NCI-H2081 treated with DMSO at 0.1 percent for 48 hours (cell line): ENCODE data around the gene BTF3.
"Not testable (repeated sequence)": the region's sequence is repeated elsewhere in the genome, so short reads cannot be mapped to it uniquely, and the experiment has no call there.

ENCODE experiments used
- DNase-seq: peaks from one replicate; lab custom pipeline; 2025; lab: John Stamatoyannopoulos, UW

BTF3 gene

DNA sequence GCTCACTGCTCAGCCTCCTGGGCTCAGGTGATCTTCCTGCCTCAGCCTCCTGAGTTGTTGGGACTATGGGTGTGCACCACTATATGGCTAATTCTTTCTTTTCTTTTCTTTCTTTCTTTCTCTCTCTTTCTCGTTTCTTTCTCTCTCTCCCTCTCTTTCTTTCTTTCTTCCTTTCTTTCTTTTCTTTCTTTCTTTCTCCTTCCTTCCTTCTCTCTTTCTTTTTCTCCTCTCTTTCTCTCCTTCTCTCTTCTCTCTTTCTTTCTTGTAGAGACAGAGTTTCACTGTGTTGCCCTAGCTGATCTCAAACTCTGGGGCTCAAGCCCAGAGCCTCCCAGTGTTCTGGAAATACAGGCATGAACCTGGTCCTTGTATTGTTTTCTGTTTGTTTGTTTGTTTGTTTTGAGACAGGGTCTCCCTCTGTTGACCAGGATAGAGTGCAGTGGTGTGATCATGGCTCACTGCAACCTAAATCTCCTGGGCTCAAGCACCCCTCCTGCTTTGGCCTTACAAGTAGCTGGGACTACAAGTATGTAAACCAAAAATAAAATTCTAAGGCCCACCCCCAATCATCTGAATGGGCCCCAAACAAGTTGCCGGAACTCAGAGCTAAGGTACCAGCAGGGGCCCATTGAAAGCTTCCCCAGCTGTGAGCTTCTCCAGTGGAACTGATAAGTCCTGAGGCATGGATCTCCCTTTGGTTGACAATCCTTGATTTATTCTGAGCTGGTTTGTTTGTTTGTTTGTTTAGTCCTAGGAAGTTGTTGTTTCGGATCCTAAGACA, 11.9 kb upstream of the BTF3 start:
- no peak for DNase-seq

- not testable (repeated sequence) for DNase-seq
These were observed 11.0 kb upstream of the BTF3 start for GRCh38 chr5:73487257-73487656.

DNA sequence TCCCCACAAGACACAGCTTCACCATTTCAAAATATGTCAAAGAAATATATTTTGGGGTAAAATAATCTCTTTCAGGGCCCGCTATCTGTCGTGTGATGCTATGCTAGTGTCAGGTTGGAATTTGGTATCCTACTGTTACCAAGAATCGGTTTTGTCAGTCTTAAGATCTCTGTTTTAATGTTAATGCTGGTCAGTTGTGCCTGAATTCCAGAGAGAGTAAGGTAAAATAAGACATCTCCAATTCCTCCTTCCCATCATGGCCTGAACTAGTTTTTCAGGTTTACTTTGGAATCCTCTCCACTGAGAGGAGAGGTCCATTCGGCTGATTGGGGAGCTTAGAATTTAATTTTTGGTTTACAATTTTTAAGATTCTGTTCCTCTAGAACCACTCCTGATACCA, 10.4 kb upstream of the BTF3 start:
- DNase-seq, result no peak

GRCh38 chr5:73488806-73489205, 9.4 kb upstream of the BTF3 start:
- DNase-seq, result no peak

DNA sequence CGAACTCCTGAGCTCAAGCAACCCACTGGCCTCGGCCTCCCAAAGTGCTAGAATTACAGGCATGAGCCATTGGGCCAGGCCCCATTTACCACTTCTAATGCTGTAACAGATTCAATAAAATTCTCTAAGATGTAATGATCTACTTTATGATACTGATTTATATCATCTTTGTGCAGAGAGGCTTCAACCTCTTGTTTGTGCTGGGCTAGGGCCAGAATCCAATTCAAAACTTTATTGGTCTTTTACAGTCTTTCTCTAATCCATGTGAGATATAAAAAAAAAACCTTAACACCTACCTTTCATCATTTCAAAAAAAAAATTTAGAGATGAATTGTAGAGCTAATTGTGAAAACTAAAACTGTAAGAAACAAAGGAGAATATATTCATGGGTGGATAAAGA, 8.2 kb upstream of the BTF3 start:
- DNase-seq, result no peak

DNA sequence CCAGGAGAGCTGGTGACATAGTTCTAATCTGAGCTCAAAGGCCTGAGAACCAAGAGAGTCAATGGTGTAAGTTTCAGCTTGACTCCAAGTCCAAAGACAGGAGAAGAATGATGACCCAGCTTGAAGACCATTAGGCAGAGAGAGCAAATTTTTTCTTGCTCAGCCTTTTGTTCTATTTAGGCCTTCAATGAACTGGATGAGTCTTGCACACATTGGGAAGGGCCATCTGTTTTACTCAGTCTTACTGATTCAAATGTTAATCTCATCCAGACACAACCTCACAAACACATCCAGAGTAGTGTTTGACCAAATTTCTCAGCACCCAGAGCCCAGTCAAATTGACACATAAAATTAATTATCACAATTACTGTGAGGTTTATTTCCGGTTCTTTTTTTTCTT, 7.1 kb upstream of the BTF3 start:
- no peak for DNase-seq

DNA sequence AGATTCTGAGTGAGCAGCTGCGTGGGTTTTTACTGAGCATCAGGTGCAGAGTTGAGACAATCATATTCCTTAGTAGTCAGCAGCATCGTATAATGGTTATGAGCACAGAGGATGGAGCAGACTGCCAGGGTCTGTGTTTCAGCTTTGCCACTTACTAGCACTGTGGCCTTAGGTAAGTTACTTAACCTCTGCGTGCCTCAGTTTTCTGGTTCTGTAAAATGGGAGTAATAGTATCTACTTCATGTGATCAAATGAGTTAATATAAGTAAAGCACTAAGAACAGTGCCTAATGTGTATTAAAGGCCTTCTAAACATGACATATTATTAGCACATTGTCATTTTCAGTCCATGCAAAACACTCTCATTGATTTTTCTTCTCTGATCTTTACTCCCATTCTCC, 4.8 kb upstream of the BTF3 start:
- no peak for DNase-seq

DNA sequence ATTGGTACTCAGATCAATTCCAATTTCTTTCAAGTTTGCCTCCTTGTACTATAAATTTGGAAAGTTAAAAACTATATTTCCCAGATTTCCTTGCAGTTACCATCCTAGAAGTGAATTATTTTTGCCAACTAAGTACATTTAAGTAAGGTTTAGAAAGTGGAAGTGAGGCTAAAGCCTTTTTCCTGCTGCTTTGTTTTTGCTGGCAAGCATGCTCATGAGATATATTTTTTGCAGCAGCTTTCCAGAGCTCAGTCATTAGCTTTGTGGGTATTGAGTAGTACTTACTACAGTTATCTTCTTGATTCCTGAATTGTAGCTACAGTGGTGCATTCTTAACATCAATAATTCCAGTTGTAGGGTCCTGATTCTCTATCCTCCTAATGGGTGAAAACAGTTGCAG, 3.5 kb upstream of the BTF3 start:
- no peak for DNase-seq

DNA sequence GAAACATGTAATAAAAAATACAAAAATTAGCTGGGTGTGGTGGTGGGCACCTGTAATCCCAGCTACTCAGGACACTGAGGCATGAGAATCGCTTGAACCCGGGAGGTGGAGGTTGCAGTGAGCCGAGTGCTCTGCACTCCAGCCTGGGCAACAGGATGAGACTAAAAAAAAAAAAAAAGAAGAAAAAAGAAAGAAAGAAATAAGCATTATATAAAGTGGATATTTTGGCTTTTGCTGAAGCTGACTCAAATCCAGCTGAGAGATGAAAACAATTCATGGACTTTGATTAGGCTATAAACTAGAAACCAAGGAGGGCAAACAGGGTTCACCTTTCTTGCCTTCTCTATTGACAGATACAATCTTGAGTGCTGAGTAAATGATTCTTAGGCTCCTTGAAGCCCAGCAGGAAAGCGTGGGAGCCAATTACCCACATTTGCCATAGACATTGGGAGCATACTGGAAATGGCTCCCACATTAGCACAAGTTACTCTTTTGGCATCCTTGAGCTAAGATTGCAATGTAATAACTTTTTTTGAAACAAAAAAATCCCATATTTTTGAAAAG, 2.4 kb upstream of the BTF3 start:
- no peak for DNase-seq

- peak; percentile 48 for DNase-seq
These were observed 1.2 kb upstream of the BTF3 start for GRCh38 chr5:73496984-73497457.

DNA sequence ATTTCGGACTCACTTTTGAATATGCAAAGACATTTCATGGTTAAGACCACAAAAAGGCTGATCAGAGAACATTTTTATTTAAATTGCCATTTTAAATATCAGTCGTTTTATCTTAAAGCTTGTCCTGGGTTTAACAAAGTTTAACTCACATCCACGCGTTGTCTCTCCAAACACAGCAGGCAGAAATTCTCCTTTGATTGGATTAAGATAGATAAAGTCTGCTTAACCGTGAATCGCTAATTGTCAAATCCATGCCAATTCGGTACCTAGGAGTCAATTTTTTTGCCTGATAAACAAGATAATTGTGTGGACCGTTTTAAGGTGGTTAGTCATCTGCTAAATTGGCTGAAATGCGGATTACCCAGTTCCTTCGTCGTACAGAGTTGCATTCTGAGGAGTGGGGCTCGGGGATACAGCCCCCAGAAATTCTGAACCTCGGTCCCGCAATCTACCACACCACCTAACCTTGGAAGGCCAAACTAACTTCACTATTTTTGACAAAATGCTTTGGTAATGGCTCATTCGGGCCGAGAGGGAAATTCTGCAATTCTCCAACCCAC, 665 bp upstream of the BTF3 start:
- DNase-seq, result no peak

GRCh38 chr5:73499187-73499586, 945 bp downstream of the BTF3 start:
- no peak for DNase-seq

DNA sequence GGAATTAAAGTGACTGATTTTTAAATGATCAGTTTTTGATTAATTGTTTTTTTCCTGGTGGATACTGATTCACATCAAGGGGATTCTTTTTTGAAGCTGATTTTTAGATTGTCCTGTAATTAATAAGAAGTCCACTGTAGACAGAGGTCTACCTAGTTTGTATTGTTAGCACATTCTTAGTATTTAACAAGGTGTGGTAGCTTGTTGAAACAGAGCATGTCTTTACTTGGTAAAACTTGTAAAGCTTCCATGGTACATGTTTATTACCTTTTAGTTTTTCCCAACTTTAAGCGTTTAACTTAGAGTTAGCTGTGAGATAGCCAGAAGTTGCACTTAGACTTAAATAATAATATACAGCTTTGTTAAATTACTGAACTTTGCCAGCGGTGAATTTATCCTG, 1.5 kb downstream of the BTF3 start:
- DNase-seq, result no peak

DNA sequence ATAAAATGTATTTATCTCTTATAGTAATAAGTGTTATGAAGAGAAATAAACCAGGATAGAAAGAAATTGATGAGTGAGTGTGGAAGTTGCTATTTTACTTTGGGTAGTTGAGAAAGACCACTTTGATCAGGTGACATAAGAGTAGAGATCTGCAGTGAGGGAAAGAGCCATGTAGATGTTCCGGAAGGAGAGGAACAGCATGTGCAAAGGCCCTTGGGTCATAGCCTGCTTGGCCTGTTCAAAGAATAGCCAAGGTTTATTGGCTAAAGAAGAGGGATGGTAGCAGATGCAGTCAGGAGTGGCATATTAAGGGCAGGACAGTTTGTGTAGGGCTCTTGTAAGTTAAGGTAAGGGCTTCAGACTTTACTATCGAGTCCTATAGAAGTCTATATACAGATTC, 3.2 kb downstream of the BTF3 start:
- no peak for DNase-seq

- no peak for DNase-seq
These were observed 8.3 kb downstream of the BTF3 start for GRCh38 chr5:73506459-73506955.

GRCh38 chr5:73507062-73507461, 8.8 kb downstream of the BTF3 start:
- DNase-seq, result no peak

DNA sequence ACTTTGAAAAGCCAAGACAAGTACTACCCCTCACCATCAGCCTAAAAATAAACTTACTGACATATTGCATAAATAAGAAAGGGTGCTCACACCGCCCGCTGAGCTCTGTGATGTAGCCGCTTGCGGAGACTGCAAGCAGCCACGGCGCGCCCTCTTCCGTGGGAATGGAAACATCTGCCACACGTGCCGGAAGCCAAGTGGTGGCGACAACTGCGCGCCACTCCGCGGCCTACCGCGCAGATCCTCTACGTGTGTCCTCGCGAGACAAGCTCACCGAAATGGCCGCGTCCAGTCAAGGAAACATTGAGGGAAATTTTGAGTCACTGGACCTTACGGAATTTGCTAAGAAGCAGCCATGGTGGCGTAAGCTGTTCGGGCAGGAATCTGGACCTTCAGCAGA, 10.3 kb downstream of the BTF3 start:
- DNase-seq, result not testable (repeated sequence)

DNA sequence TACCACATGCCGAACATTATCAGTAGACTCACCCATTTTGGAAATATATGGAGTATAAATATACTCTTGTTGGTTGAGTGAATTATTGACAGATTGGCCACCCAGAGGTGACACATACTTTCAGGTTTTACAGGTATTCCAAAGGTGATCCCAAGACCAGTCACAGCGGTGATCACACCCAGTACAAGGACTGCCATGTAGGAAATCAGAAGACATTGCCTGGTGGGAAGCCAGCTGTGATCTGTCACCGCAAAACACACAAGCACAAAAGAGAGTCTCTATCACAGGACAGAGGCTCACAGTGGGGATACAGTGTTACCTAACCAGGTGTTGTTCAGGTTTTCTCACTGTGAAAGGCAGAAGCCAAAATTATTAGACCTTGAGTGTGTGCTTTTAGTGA, 15.8 kb downstream of the BTF3 start:
- peak; percentile 54 for DNase-seq

- DNase-seq, result no peak
These were observed 16.2 kb downstream of the BTF3 start for GRCh38 chr5:73514418-73514817.

GRCh38 chr5:73515232-73515631, 17.0 kb downstream of the BTF3 start:
- DNase-seq, result peak; percentile 67

DNA sequence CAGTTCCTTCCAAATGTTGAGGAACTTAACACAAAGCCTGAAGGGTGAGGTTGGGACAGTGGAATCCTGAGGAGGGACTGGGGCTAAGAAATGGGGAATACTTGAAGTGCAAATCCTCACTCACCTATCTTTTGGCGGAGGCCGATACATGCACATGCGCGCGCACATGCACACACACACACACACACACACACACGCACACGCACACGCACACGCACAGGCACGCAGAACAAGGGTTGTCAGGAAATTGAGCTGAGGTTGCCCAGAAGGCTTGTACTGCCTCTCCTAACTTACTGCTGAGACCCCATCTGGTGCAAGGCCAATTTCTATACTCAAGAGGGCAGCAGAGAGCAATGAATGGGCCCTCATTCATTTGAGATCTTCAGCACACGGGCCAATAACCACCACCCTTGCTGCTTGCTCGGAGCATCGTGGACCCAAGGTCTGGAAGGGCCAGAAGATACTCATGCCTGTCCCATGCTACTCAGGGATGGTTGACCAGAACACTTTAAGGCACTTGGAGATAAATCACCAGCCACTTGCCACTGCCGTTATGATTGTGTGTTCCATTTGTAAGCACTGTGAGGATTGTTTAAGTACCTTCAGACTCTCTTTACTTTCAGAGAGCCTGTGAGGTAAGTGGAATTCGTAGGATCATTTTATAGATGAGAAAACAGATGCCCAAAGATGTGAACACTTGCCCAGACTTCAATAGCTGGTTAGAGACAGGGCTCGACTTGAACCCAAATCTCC, 21.5 kb downstream of the BTF3 start:
- DNase-seq, result peak; percentile 35

GRCh38 chr5:73522989-73523388, 24.7 kb downstream of the BTF3 start:
- no peak for DNase-seq

- DNase-seq, result no peak
These were observed 25.6 kb downstream of the BTF3 start for GRCh38 chr5:73523861-73524260.
